Activated CD8-positive, alpha-beta T cell treated with anti-CD3 and anti-CD28 coated beads for 36 hours (primary cell): ENCODE measurements around the gene TANC2. TPM values are rescaled to one million over a fixed set of nuclear protein-coding genes. Genes with fewer than 3 reads are reported as not detected.

Experiments used
- ATAC-seq: fragments of 200-7000 bp; cut with Tn5 transposase; one replicate; pipeline ENCODE4 v1.10.0; 2021; ENCODE audit warnings: mild to moderate bottlenecking, moderate library complexity
- CTCF ChIA-PET: fragments of 350-600 bp; sonication (Branson Sonifier 250); formaldehyde crosslinking; loops from one replicate; lab custom pipeline; 2021; ENCODE audit warnings: antibody characterized with exemption; lab: Charles Lee
- POLR2A ChIA-PET: fragments of 350-600 bp; sonication (Branson Sonifier 250); formaldehyde crosslinking; loops from one replicate; lab custom pipeline; 2021; ENCODE audit warnings: antibody characterized with exemption; lab: Charles Lee
- DNase-seq: peaks from one replicate; pipeline ENCODE4 v3.0.0-alpha.2; 2020
- H3K27ac Mint-ChIP-seq: one replicate; pipeline ENCODE4 v1.8.0; 2021; ENCODE audit warnings: mild to moderate bottlenecking, mixed read lengths
- H3K27me3 Mint-ChIP-seq: one replicate; pipeline ENCODE4 v1.8.0; 2021; ENCODE audit warnings: mixed read lengths
- H3K36me3 Mint-ChIP-seq: one replicate; pipeline ENCODE4 v1.8.0; 2021; ENCODE audit warnings: low read depth, mixed read lengths
- H3K4me1 Mint-ChIP-seq: one replicate; pipeline ENCODE4 v1.8.0; 2021; ENCODE audit warnings: low read depth, mixed read lengths
- H3K4me3 Mint-ChIP-seq: one replicate; pipeline ENCODE4 v1.8.0; 2021; ENCODE audit warnings: mild to moderate bottlenecking, moderate library complexity, mixed read lengths
- H3K9me3 Mint-ChIP-seq: one replicate; pipeline ENCODE4 v1.8.0; 2021; ENCODE audit warnings: mixed read lengths
- intact Hi-C: fragments of 100-400 bp; cut with micrococcal nuclease; formaldehyde crosslinking; loops from one replicate; pipeline ENCODE4 v1.10.0; 2022
- total RNA-seq, 2 experiments: library from RNA; stranded (reverse); gene quantifications; one replicate each; pipeline ENCODE4 v1.2.3, GENCODE V29; 2021
- TF ChIP-seq, protein P1 (sequence below): fragments of 200-600 bp; IDR thresholded peaks from one replicate; pipeline ENCODE4 v1.8.0; 2022; ENCODE audit warnings: antibody characterized with exemption, mild to moderate bottlenecking

TANC2 gene
- total RNA-seq, 2 experiments from 2014 or later, result 7.9 to 9.6 TPM

DNA sequence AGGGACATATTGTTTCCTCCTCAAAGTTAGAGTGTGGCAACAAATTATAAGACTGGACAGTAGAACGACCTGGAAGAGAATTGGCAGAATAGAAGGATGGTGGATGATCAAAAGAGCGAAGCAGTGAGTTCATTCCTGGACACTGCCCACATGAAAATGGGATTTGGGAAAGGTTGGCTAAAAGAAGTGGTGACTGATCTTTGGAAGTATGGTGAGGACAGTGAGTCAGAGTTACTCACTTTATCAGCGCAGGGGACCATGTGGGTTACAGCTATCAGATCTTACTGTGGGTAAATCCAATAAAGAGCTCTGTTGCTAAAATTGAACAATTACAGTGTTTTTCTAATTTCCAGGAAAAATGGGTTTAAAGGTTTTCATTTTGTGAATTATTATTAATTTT lies 2.7 kb upstream of the TANC2 start:
- POLR2A ChIA-PET, result no interaction called here
- DNase-seq (no peak), ATAC-seq (no peak)
- H3K27ac Mint-ChIP-seq, result no peak overlapping the region
- H3K27me3 Mint-ChIP-seq, result peaks cover 18% of the 10 kb centered on the region
- intact Hi-C loops, result no loop called here
- H3K36me3 Mint-ChIP-seq, result no peaks in the 10 kb centered on the region
- TF ChIP-seq, protein P1, sequence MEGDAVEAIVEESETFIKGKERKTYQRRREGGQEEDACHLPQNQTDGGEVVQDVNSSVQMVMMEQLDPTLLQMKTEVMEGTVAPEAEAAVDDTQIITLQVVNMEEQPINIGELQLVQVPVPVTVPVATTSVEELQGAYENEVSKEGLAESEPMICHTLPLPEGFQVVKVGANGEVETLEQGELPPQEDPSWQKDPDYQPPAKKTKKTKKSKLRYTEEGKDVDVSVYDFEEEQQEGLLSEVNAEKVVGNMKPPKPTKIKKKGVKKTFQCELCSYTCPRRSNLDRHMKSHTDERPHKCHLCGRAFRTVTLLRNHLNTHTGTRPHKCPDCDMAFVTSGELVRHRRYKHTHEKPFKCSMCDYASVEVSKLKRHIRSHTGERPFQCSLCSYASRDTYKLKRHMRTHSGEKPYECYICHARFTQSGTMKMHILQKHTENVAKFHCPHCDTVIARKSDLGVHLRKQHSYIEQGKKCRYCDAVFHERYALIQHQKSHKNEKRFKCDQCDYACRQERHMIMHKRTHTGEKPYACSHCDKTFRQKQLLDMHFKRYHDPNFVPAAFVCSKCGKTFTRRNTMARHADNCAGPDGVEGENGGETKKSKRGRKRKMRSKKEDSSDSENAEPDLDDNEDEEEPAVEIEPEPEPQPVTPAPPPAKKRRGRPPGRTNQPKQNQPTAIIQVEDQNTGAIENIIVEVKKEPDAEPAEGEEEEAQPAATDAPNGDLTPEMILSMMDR, result no peak
- H3K9me3 Mint-ChIP-seq, result no peaks in the 10 kb centered on the region
- CTCF ChIA-PET, result no interaction called here
- H3K4me1 Mint-ChIP-seq, result peaks cover 21% of the 10 kb centered on the region
- no peak overlapping the region for H3K4me3 Mint-ChIP-seq

- intact Hi-C loops, result no loop called here
- no peaks in the 10 kb centered on the region for H3K36me3 Mint-ChIP-seq
- TF ChIP-seq, protein P1, result no peak
- ChIA-PET POLR2A (no interaction called here), CTCF (interaction anchor here (1.1 kb wide), 1 partner anchor 240 kb away, joined by 3 read pairs; no protein-coding TSS in a partner anchor)
- no peak for DNase-seq
- peaks cover 18% of the 10 kb centered on the region for H3K27me3 Mint-ChIP-seq
- H3K4me3 Mint-ChIP-seq, result no peak overlapping the region
- no peak for ATAC-seq
- no peaks in the 10 kb centered on the region for H3K9me3 Mint-ChIP-seq
- no peak overlapping the region for H3K27ac Mint-ChIP-seq
- H3K4me1 Mint-ChIP-seq, result peaks cover 29% of the 10 kb centered on the region
Measured at GRCh38 chr17:62964506-62964905, 1.5 kb upstream of the TANC2 start.

DNA sequence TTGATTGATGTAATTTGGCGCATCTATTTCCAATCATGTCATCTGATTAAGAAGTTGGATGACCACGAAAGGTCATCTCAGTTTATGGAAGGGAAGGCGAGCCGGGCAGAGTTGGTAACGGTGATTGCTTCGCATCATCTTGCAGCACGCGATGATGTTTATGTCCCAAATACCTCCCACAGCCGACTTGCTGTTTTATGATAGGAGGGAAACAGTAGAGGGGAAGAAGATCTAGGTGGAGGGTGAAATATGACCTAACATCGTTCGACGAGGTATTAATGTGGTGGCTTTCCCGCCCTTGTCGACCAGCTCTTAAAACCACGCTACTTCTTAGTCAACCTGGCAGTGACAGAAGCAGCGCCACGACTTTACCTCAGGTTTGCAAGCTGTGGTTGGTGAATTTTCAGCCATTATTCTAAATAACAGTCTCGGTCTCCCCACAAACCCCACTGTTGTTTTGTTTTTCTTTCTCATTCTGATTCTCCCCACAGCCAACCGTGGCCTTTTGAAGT lies 805 bp upstream of the TANC2 start:
- TF ChIP-seq, protein P1, result no peak
- CTCF ChIA-PET, result interaction anchor here (1.1 to 2.2 kb wide), 2 partner anchors 241 to 442 kb away, joined by 3 to 4 read pairs; no protein-coding TSS in a partner anchor
- H3K9me3 Mint-ChIP-seq, result no peaks in the 10 kb centered on the region
- POLR2A ChIA-PET, result interaction anchor here (0.9 to 1.5 kb wide), 2 partner anchors 22 to 240 kb away, joined by 3 read pairs; no protein-coding TSS in a partner anchor
- peak overlapping the region; percentile 93 for H3K27ac Mint-ChIP-seq
- H3K4me3 Mint-ChIP-seq, result peak overlapping the region; percentile 79
- H3K36me3 Mint-ChIP-seq, result no peaks in the 10 kb centered on the region
- peaks cover 29% of the 10 kb centered on the region for H3K4me1 Mint-ChIP-seq
- peak; percentile 60 for ATAC-seq
- peak; percentile 86 for DNase-seq
- H3K27me3 Mint-ChIP-seq, result peaks cover 16% of the 10 kb centered on the region
- intact Hi-C loops, result loop anchor here (5.0 kb wide), 1 partner anchor 243 kb away; no protein-coding TSS in a partner anchor

- TF ChIP-seq, protein P1, result no peak
Measured at GRCh38 chr17:62966426-62967204, 580 bp downstream of the TANC2 start.

More at GRCh38 chr17:62966426-62967204, 580 bp downstream of the TANC2 start:
- Mint-ChIP-seq H3K4me1 (peaks cover 29% of the 10 kb centered on the region), H3K36me3 (no peaks in the 10 kb centered on the region), H3K9me3 (no peaks in the 10 kb centered on the region), H3K4me3 (peak overlapping the region; percentile 78), H3K27ac (peak overlapping the region; percentile 19), H3K27me3 (peaks cover 15% of the 10 kb centered on the region)
- peak; percentile 42 for ATAC-seq
- peak; percentile 60 for DNase-seq
- ChIA-PET CTCF (interaction anchor here (1.0 to 2.2 kb wide), 3 partner anchors 243 to 440 kb away, joined by 3 to 7 read pairs (median 4); no protein-coding TSS in a partner anchor), POLR2A (interaction anchor here (0.6 to 1.5 kb wide), 3 partner anchors 10 to 265 kb away, joined by 3 read pairs; no protein-coding TSS in a partner anchor)
- intact Hi-C loops, result loop anchor here (5.0 kb wide), 1 partner anchor 244 kb away; no protein-coding TSS in a partner anchor
